Measurements from ENCODE around the gene WDR64. TPM values are rescaled to one million over a fixed set of nuclear protein-coding genes. Genes with fewer than 3 reads are reported as not detected.
"Not testable (repeated sequence)": the region's sequence is repeated elsewhere in the genome, so short reads cannot be mapped to it uniquely, and the experiment has no call there.

The WDR64 gene
- total RNA-seq, 1 donor from 2014 or later, result not detected

GRCh38 chr1:241702442-241703373, 50.6 kb downstream of the WDR64 start:
- intact Hi-C loops (cut with DNase I), result no loop called here
- Histone ChIP-seq H3K27ac (no peak overlapping the region), H3K4me3 (no peak overlapping the region), H3K36me3 (no peaks in the 10 kb centered on the region), H3K27me3 (no peaks in the 10 kb centered on the region), H3K4me1 (peaks cover 6% of the 10 kb centered on the region), H3K9me3 (no peaks in the 10 kb centered on the region)
- no peak for DNase-seq (ENCODE audit: extremely low spot score in 2 of 2)
- peak in 1 of 2 donors; percentile 69 for TF ChIP-seq POLR2AphosphoS5 (IDR thresholded peaks at IDR 0.05; ENCODE audit: insufficient read depth in 1 of 2, low read depth in 1 of 2)
- TF ChIP-seq POLR2A (IDR thresholded peaks at IDR 0.05), result no peak

- H3K4me3 ChIP-seq; intact Hi-C loops (cut with DNase I); H3K27me3 ChIP-seq; H3K36me3 ChIP-seq; H3K27ac ChIP-seq; H3K4me1 ChIP-seq; DNase-seq (ENCODE audit: extremely low spot score in 2 of 2); H3K9me3 ChIP-seq: not testable (repeated sequence)
These were observed 51.7 kb downstream of the WDR64 start for GRCh38 chr1:241703739-241704138.

- no peaks in the 10 kb centered on the region for H3K36me3 ChIP-seq
- no peak overlapping the region for H3K27ac ChIP-seq
- H3K4me1 ChIP-seq, result peaks cover 6% of the 10 kb centered on the region
- H3K4me3 ChIP-seq, result no peak overlapping the region
- TF ChIP-seq CTCF (IDR thresholded peaks at IDR 0.05) (no peak), POLR2A (IDR thresholded peaks at IDR 0.05) (no peak), POLR2AphosphoS5 (IDR thresholded peaks at IDR 0.05; ENCODE audit: insufficient read depth in 1 of 2, low read depth in 1 of 2) (no peak)
- intact Hi-C loops (cut with DNase I), result loop anchor here (5.0 kb wide), 1 partner anchor 701 kb away; no protein-coding TSS in a partner anchor
- no peak for DNase-seq (ENCODE audit: extremely low spot score in 2 of 2)
- H3K9me3 ChIP-seq, result no peaks in the 10 kb centered on the region
- H3K27me3 ChIP-seq, result no peaks in the 10 kb centered on the region
These were observed 54.2 kb downstream of the WDR64 start for GRCh38 chr1:241706257-241706656.

GRCh38 chr1:241706967-241707366, 54.9 kb downstream of the WDR64 start:
- no peak for DNase-seq (ENCODE audit: extremely low spot score in 2 of 2)
- TF ChIP-seq CTCF (IDR thresholded peaks at IDR 0.05) (no peak), POLR2A (IDR thresholded peaks at IDR 0.05) (no peak), POLR2AphosphoS5 (IDR thresholded peaks at IDR 0.05; ENCODE audit: insufficient read depth in 1 of 2, low read depth in 1 of 2) (no peak)
- Histone ChIP-seq H3K4me1 (peaks cover 6% of the 10 kb centered on the region), H3K9me3 (no peaks in the 10 kb centered on the region), H3K4me3 (no peak overlapping the region), H3K27me3 (no peaks in the 10 kb centered on the region), H3K27ac (no peak overlapping the region), H3K36me3 (no peaks in the 10 kb centered on the region)
- intact Hi-C loops (cut with DNase I), result loop anchor here (5.0 kb wide), 1 partner anchor 700 kb away; no protein-coding TSS in a partner anchor

GRCh38 chr1:241707442-241707841, 55.4 kb downstream of the WDR64 start:
- no peak for TF ChIP-seq POLR2A (IDR thresholded peaks at IDR 0.05)
- no peak for TF ChIP-seq CTCF (IDR thresholded peaks at IDR 0.05)
- TF ChIP-seq POLR2AphosphoS5 (IDR thresholded peaks at IDR 0.05; ENCODE audit: insufficient read depth in 1 of 2, low read depth in 1 of 2), result no peak
- Histone ChIP-seq H3K27me3 (no peaks in the 10 kb centered on the region), H3K27ac (no peak overlapping the region), H3K36me3 (no peaks in the 10 kb centered on the region), H3K4me3 (no peak overlapping the region), H3K4me1 (peaks cover 6% of the 10 kb centered on the region), H3K9me3 (no peaks in the 10 kb centered on the region)
- no peak for DNase-seq (ENCODE audit: extremely low spot score in 2 of 2)
- intact Hi-C loops (cut with DNase I), result loop anchor here (5.0 kb wide), 1 partner anchor 700 kb away; no protein-coding TSS in a partner anchor

- H3K4me1 ChIP-seq, result no peaks in the 10 kb centered on the region
- no peaks in the 10 kb centered on the region for H3K27me3 ChIP-seq
- TF ChIP-seq CTCF (IDR thresholded peaks at IDR 0.05) (no peak), POLR2A (IDR thresholded peaks at IDR 0.05) (no peak), POLR2AphosphoS5 (IDR thresholded peaks at IDR 0.05; ENCODE audit: insufficient read depth in 1 of 2, low read depth in 1 of 2) (no peak)
- intact Hi-C loops (cut with DNase I), result no loop called here
- no peak overlapping the region for H3K27ac ChIP-seq
- no peak for DNase-seq (ENCODE audit: extremely low spot score in 2 of 2)
- H3K4me3 ChIP-seq, result no peak overlapping the region
- H3K9me3 ChIP-seq, result no peaks in the 10 kb centered on the region
- H3K36me3 ChIP-seq, result no peaks in the 10 kb centered on the region
These were observed 59.2 kb downstream of the WDR64 start for GRCh38 chr1:241711326-241711725.
